ENCODE data around the gene CHRDL2. TPM values are rescaled to one million over a fixed set of nuclear protein-coding genes. Genes with fewer than 3 reads are reported as not detected.

Gene CHRDL2
- total RNA-seq, 2 experiments from 2014 or later, result not detected

DNA sequence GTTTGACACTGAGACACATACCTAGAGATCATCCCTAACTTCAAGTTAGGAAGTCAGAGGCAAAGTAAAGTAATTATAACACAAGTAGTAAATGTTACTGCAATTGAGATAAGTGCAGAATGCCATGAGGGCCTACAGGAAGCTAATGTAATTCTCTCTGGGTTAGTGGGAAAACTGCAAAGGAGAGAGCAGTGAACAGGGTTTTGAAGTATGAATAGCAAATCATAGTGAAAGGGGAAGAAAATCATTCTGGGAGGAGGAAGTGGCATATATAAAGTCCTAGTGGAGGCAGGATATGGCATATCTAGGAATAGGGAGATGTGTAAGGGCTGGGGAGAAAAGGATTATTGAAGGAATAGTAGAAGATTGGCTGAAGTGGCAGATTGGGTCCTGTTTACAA, 45.3 kb upstream of the CHRDL2 start:
- POLR2A ChIA-PET, result no interaction called here
- no peaks in the 10 kb centered on the region; the same call in 1 of the 2 replicates for H4K20me1 ChIP-seq (ENCODE audit: insufficient read depth, low read length)
- no peaks in the 10 kb centered on the region for H3K9me3 ChIP-seq (ENCODE audit: low read length)
- H3K4me3 ChIP-seq (ENCODE audit: low read depth, low read length, poor library complexity, severe bottlenecking), result no peak overlapping the region
- H3K4me2 ChIP-seq (ENCODE audit: low read length), result no peak overlapping the region
- H3K36me3 ChIP-seq (ENCODE audit: insufficient read depth, low read length), result peaks cover 15% of the 10 kb centered on the region; the same call in 1 of the 2 replicates
- no TSS peak for BruUV-seq (replicated peaks)
- no peak overlapping the region for H3K27ac ChIP-seq (ENCODE audit: low read depth, low read length, poor library complexity, severe bottlenecking)
- H3K79me2 ChIP-seq (ENCODE audit: insufficient read depth, low read depth, low read length), result peaks cover 73% of the 10 kb centered on the region; the same call in 1 of the 2 replicates
- CTCF ChIA-PET (ENCODE audit: unreplicated experiment), result no interaction called here
- H3K4me1 ChIP-seq (ENCODE audit: insufficient read depth, low read length, poor library complexity, severe bottlenecking), result no peaks in the 10 kb centered on the region
- no peak for DNase-seq (ENCODE audit: low spot score)
- no peak for TF ChIP-seq EZH2phosphoT487 (IDR thresholded peaks at IDR 0.05; ENCODE audit: borderline replicate concordance, low read depth, low read length)
- TF ChIP-seq, protein P1, sequence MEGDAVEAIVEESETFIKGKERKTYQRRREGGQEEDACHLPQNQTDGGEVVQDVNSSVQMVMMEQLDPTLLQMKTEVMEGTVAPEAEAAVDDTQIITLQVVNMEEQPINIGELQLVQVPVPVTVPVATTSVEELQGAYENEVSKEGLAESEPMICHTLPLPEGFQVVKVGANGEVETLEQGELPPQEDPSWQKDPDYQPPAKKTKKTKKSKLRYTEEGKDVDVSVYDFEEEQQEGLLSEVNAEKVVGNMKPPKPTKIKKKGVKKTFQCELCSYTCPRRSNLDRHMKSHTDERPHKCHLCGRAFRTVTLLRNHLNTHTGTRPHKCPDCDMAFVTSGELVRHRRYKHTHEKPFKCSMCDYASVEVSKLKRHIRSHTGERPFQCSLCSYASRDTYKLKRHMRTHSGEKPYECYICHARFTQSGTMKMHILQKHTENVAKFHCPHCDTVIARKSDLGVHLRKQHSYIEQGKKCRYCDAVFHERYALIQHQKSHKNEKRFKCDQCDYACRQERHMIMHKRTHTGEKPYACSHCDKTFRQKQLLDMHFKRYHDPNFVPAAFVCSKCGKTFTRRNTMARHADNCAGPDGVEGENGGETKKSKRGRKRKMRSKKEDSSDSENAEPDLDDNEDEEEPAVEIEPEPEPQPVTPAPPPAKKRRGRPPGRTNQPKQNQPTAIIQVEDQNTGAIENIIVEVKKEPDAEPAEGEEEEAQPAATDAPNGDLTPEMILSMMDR (conservative IDR thresholded peaks at IDR 0.05; ENCODE audit: low read length), result no peak
- no peaks in the 10 kb centered on the region for H3K9me2 ChIP-seq (ENCODE audit: insufficient read depth, low read length)
- H2AFZ ChIP-seq (ENCODE audit: low read length), result no peak overlapping the region
- intact Hi-C loops (cut with micrococcal nuclease; ENCODE audit: unreplicated experiment), result no loop called here

DNA sequence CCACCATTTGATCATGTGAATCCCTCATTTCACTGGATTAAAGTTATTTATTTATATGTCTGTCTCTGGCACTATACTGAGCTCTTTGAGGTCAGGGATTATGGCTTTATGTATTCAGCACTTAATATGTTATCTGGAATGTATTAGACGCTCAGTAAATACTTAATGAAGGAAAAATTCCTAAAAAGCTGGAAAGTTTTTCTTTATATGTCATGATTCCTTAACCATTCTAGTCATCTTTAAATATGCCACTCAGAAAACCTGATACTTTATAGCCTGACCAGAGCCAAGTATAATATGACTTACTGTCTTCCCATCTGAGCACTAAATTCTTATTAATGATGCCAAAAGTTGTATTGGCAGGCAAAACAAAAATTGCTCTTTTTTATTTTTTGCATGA, 44.5 kb upstream of the CHRDL2 start:
- Histone ChIP-seq H3K9me2 (ENCODE audit: insufficient read depth, low read length) (no peaks in the 10 kb centered on the region), H3K36me3 (ENCODE audit: insufficient read depth, low read length) (peaks cover 15% of the 10 kb centered on the region; the same call in 1 of the 2 replicates), H3K27ac (ENCODE audit: low read depth, low read length, poor library complexity, severe bottlenecking) (no peak overlapping the region), H3K79me2 (ENCODE audit: insufficient read depth, low read depth, low read length) (peaks cover 70% of the 10 kb centered on the region; the same call in 1 of the 2 replicates), H3K4me3 (ENCODE audit: low read depth, low read length, poor library complexity, severe bottlenecking) (no peak overlapping the region), H2AFZ (ENCODE audit: low read length) (no peak overlapping the region), H4K20me1 (ENCODE audit: insufficient read depth, low read length) (peaks cover 3% of the 10 kb centered on the region; the same call in 1 of the 2 replicates), H3K4me2 (ENCODE audit: low read length) (no peak overlapping the region), H3K9me3 (ENCODE audit: low read length) (no peaks in the 10 kb centered on the region), H3K4me1 (ENCODE audit: insufficient read depth, low read length, poor library complexity, severe bottlenecking) (no peaks in the 10 kb centered on the region)
- TF ChIP-seq, protein P1 (conservative IDR thresholded peaks at IDR 0.05; ENCODE audit: low read length), result no peak
- TF ChIP-seq EZH2phosphoT487 (IDR thresholded peaks at IDR 0.05; ENCODE audit: borderline replicate concordance, low read depth, low read length), result no peak
- CTCF ChIA-PET (ENCODE audit: unreplicated experiment), result no interaction called here
- POLR2A ChIA-PET, result no interaction called here
- no TSS peak for BruUV-seq (replicated peaks)
- intact Hi-C loops (cut with micrococcal nuclease; ENCODE audit: unreplicated experiment), result no loop called here
- no peak for DNase-seq (ENCODE audit: low spot score)

DNA sequence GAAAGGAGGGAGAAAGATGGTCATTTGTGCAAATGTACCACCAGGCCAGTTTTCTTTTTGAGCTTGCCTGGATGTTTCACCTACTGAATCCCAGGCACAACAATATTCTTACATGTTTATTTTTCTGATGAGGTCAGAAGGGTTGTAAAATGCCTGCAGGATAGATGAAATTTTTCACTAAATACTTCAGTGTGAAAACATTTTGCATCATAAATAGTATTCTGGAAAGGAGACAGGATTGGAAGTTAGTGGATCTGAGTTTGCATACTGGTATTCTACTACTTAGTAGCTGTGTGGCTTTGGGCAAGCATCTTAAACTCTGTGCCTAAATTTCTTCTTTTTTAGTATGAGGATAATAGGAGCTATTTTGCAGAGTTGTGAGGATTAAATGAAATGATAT, 42.2 kb upstream of the CHRDL2 start:
- Histone ChIP-seq H4K20me1 (ENCODE audit: insufficient read depth, low read length) (peaks cover 3% of the 10 kb centered on the region; the same call in 1 of the 2 replicates), H3K4me2 (ENCODE audit: low read length) (no peak overlapping the region), H3K9me3 (ENCODE audit: low read length) (no peaks in the 10 kb centered on the region), H3K27ac (ENCODE audit: low read depth, low read length, poor library complexity, severe bottlenecking) (no peak overlapping the region), H3K79me2 (ENCODE audit: insufficient read depth, low read depth, low read length) (peaks cover 62% of the 10 kb centered on the region; the same call in 1 of the 2 replicates), H3K9me2 (ENCODE audit: insufficient read depth, low read length) (no peaks in the 10 kb centered on the region), H3K4me3 (ENCODE audit: low read depth, low read length, poor library complexity, severe bottlenecking) (no peak overlapping the region), H3K36me3 (ENCODE audit: insufficient read depth, low read length) (peaks cover 12% of the 10 kb centered on the region; the same call in 1 of the 2 replicates), H3K4me1 (ENCODE audit: insufficient read depth, low read length, poor library complexity, severe bottlenecking) (no peaks in the 10 kb centered on the region), H2AFZ (ENCODE audit: low read length) (no peak overlapping the region)
- TF ChIP-seq, protein P1 (conservative IDR thresholded peaks at IDR 0.05; ENCODE audit: low read length), result no peak
- no peak for TF ChIP-seq EZH2phosphoT487 (IDR thresholded peaks at IDR 0.05; ENCODE audit: borderline replicate concordance, low read depth, low read length)
- intact Hi-C loops (cut with micrococcal nuclease; ENCODE audit: unreplicated experiment), result no loop called here
- no TSS peak for BruUV-seq (replicated peaks)
- ChIA-PET CTCF (ENCODE audit: unreplicated experiment) (interaction anchor here (0.6 kb wide), 1 partner anchor 103 kb away, joined by 3 read pairs; no protein-coding TSS in a partner anchor), POLR2A (interaction anchor here (0.5 to 1.4 kb wide), 3 partner anchors 8 to 59 kb away, joined by 4 to 5 read pairs (median 4); no protein-coding TSS in a partner anchor)
- DNase-seq (ENCODE audit: low spot score), result no peak
